H1 (cell line): ENCODE results near the gene WNT7A. TPM values are rescaled to one million over a fixed set of nuclear protein-coding genes. Genes with fewer than 3 reads are reported as not detected.
A peak's percentile ranks its signal among the peaks of the same experiment; 100 is the strongest.

Experiments
- CEBPB ChIP-seq: IDR thresholded peaks from 2 replicates; pipeline ENCODE4 v1.6.1; 2012; ENCODE audit warnings: low read depth, low read length
- CHD1 ChIP-seq: IDR thresholded peaks from 2 replicates; pipeline ENCODE4 v1.6.1; 2012; ENCODE audit warnings: low read depth, low read length, improper control_type of control experiment
- CREB1 ChIP-seq: IDR thresholded peaks from 2 replicates; pipeline ENCODE4 v1.6.1; 2012; ENCODE audit warnings: inconsistent platforms
- EZH2 ChIP-seq: fragments of 200-600 bp; sonication (generic); IDR thresholded peaks from 2 replicates; pipeline ENCODE4 v1.7.1; 2012; ENCODE audit warnings: low read depth, mild to moderate bottlenecking, moderate library complexity, low read length, inconsistent platforms; ENCODE audit not compliant: severe bottlenecking
- NANOG ChIP-seq: IDR thresholded peaks from 2 replicates; pipeline ENCODE4 v1.6.1; 2011; ENCODE audit warnings: low read length, low read depth, mild to moderate bottlenecking, inconsistent platforms; ENCODE audit not compliant: insufficient read depth, poor library complexity, severe bottlenecking
- POLR2A ChIP-seq, 2 experiments: IDR thresholded peaks; 1 replicate in 1 of 2; 2 replicates in 1 of 2; pipeline ENCODE4 v1.6.1; 2011; ENCODE audit warnings: low read depth in 2 of 2, low read length in 2 of 2, mild to moderate bottlenecking in 2 of 2; ENCODE audit errors: control extremely low read depth in 1 of 2
- RNF2 ChIP-seq: fragments of 200-900, 300-1000 bp; sonication (generic); IDR thresholded peaks from 2 replicates; pipeline ENCODE4 v1.7.1; 2016; ENCODE audit warnings: borderline replicate concordance, low read depth, mild to moderate bottlenecking, antibody characterized with exemption, low read length; ENCODE audit not compliant: poor library complexity, severe bottlenecking; ENCODE audit errors: missing control alignments
- SIN3A ChIP-seq, 2 experiments: IDR thresholded peaks in 1 of 2; conservative IDR thresholded peaks in 1 of 2; 2 replicates each; pipeline ENCODE4 v1.6.1; 2011 to 2012; ENCODE audit warnings: low read length in 2 of 2, improper control_type of control experiment in 1 of 2, low read depth in 1 of 2, mild to moderate bottlenecking in 1 of 2
- SP1 ChIP-seq: IDR thresholded peaks from 2 replicates; pipeline ENCODE4 v1.6.1; 2011; ENCODE audit warnings: low read depth, low read length
- SRF ChIP-seq: IDR thresholded peaks from 2 replicates; pipeline ENCODE4 v1.6.1; 2011; ENCODE audit warnings: mild to moderate bottlenecking, low read depth, low read length, moderate library complexity
- TEAD4 ChIP-seq: IDR thresholded peaks from 2 replicates; pipeline ENCODE4 v1.6.1; 2012; ENCODE audit warnings: low read depth, low read length, inconsistent platforms, mixed read lengths
- polyA plus RNA-seq, 7 experiments: library from polyadenylated mRNA; depleted of rRNA in 3 of 7; stranded (reverse) in 5 of 7; unstranded in 2 of 7; fragments of >200 nt in 5 of 7; fragments of 200-250 nt in 2 of 7; gene quantifications; 1 replicate in 5 of 7; 2 replicates in 1 of 7; 4 replicates in 1 of 7; pipeline versions ENCODE4 v1.2.1 to v1.2.3, GENCODE V29; 2011 to 2013; ENCODE audit warnings: missing spikeins in 2 of 7, mixed read lengths in 2 of 7
- total RNA-seq: library from RNA; stranded (reverse); fragmentation: NEBNext Ultra II Directional; extraction: Animal tissue kit (Norgen Biotek cat#: 25700); gene quantifications from 2 replicates; pipeline ENCODE4 v1.2.1, GENCODE V29; 2021

WNT7A gene
- total and polyA plus RNA-seq, 2 of the 8 experiments (the other 6 are each of a cell fraction or from before 2014, with no cell fraction given), result 0.02 TPM; not detected in 1

GRCh38 chr3:13895155-13896105, 15.6 kb upstream of the WNT7A start (continued):
- TF ChIP-seq TEAD4, result no peak
- no peak for TF ChIP-seq POLR2A (IDR thresholded peaks at IDR 0.05; ENCODE audit: control extremely low read depth in 1 of 2, low read depth in 2 of 2, low read length in 2 of 2)
- no peak for TF ChIP-seq CHD1
- TF ChIP-seq EZH2, result peak; percentile 13
- TF ChIP-seq RNF2, result no peak
- no peak for TF ChIP-seq SP1
- TF ChIP-seq SRF, result no peak
- TF ChIP-seq SIN3A (conservative IDR thresholded peaks at IDR 0.05 in 1 of 2, IDR thresholded peaks at IDR 0.05 in 1 of 2; ENCODE audit: low read depth in 1 of 2, low read length in 2 of 2), result peak; percentile 61 to 66; a peak in 2 of 4 replicates
- no peak for TF ChIP-seq NANOG
- TF ChIP-seq CEBPB, result no peak
- no peak for TF ChIP-seq CREB1
